GM12892 (cell line): ENCODE results near the gene KL.

Source experiments
- POLR2A ChIP-seq: IDR thresholded peaks from 2 replicates; pipeline ENCODE4 v1.6.1; 2011; ENCODE audit warnings: low read depth, low read length, control low read depth
- POLR2AphosphoS5 ChIP-seq: IDR thresholded peaks from 2 replicates; pipeline ENCODE4 v1.6.1; 2011; ENCODE audit warnings: low read depth, low read length, control low read depth
- TAF1 ChIP-seq: IDR thresholded peaks from 2 replicates; pipeline ENCODE4 v1.6.1; 2011; ENCODE audit warnings: low read depth, mild to moderate bottlenecking, control low read depth, low read length, borderline replicate concordance

GRCh38 chr13:33089311-33089710 lies 73.1 kb downstream of the KL start:
- TF ChIP-seq POLR2AphosphoS5: no peak
- TF ChIP-seq POLR2A: no peak
- TF ChIP-seq TAF1: no peak
